ENCODE measurements around the gene JMY.

GRCh38 chr5:79287907-79288306, 52.0 kb downstream of the JMY start:
- TF ChIP-seq CTCF (conservative IDR thresholded peaks at IDR 0.05; ENCODE audit: low read depth, low read length), result no peak
- TF ChIP-seq EZH2 (IDR thresholded peaks at IDR 0.05; ENCODE audit: low read length, unreplicated experiment), result no peak
